ENCODE results near the gene CDIP1. TPM values are rescaled to one million over a fixed set of nuclear protein-coding genes. Genes with fewer than 3 reads are reported as not detected.

CDIP1 gene
- total RNA-seq, 4 donors from 2014 or later, result 23.8 to 34.2 (median 25.4) TPM

DNA sequence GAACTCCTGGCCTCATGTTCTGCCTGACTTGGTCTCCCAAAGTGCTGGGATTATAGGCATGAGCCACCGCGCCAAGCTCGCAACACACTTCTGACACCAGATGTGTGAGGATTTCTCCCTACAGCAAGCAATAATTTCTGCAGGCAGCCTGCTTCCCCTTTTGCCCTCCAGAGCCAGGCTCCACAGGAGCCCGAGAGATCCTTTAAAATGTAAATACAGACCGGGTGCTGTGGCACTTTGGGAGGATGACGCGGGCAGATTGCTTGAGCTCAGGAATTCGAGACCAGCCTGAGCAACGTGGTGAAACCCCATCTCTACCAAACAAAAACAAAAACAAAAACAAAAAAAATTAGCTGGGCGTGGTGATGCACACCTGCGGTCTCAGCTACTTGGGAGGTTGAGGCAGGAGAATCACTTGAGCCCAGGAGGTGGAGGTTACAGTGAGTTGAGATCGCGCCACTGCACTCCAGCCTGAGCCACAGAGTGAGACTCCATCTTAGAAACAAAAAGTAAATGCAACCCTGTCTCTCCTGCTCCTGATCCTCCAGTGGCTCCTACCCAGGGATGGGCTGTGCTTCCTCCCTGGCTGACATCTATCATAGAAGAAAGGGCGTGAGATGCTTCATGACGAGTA is 32.2 kb upstream of the CDIP1 start:
- H3K27ac ChIP-seq, result no peak overlapping the region
- intact Hi-C loops (cut with DNase I; ENCODE audit: low total_unique reads), result no loop called here

DNA sequence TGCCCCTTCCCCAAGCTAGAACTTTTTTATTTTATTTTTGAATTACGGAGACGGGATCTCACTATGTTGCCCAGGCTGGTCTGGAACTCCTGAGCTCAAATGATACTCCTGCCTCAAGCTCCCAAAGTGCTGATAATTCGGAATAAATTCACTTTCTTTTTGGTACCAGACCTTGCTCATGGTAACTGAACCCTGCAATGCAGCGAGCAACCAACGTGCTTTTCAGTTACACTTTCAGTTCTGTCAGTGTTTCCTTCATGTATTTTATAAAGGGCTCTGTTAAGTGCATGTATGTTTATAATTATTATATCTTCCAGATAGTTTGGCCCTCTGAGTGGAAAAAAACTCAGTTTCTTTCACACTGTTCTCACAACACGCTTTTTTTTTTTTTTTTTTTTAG is 31.5 kb upstream of the CDIP1 start:
- in situ Hi-C loops (cut with MboI; ENCODE audit: low sequenced_read_pairs in 4 of 4), result no loop called here
- intact Hi-C loops (cut with DNase I; ENCODE audit: low total_unique reads), result no loop called here

More for the DNA sequence above, 32.2 kb upstream of the CDIP1 start:
- TF ChIP-seq, protein P1, sequence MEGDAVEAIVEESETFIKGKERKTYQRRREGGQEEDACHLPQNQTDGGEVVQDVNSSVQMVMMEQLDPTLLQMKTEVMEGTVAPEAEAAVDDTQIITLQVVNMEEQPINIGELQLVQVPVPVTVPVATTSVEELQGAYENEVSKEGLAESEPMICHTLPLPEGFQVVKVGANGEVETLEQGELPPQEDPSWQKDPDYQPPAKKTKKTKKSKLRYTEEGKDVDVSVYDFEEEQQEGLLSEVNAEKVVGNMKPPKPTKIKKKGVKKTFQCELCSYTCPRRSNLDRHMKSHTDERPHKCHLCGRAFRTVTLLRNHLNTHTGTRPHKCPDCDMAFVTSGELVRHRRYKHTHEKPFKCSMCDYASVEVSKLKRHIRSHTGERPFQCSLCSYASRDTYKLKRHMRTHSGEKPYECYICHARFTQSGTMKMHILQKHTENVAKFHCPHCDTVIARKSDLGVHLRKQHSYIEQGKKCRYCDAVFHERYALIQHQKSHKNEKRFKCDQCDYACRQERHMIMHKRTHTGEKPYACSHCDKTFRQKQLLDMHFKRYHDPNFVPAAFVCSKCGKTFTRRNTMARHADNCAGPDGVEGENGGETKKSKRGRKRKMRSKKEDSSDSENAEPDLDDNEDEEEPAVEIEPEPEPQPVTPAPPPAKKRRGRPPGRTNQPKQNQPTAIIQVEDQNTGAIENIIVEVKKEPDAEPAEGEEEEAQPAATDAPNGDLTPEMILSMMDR (IDR thresholded peaks at IDR 0.05 in 4 of 5, conservative IDR thresholded peaks at IDR 0.05 in 1 of 5), result no peak
- TF ChIP-seq POLR2A (IDR thresholded peaks at IDR 0.05), result no peak
- DNase-seq (no peak), ATAC-seq (no peak)
- Histone ChIP-seq H3K36me3 (no peaks in the 10 kb centered on the region), H3K4me3 (no peak overlapping the region), H3K27me3 (no peaks in the 10 kb centered on the region), H3K9me3 (no peaks in the 10 kb centered on the region), H3K4me1 (peaks cover 0 to 5% of the 10 kb centered on the region in 2 donors)
- in situ Hi-C loops (cut with MboI; ENCODE audit: low sequenced_read_pairs in 4 of 4), result no loop called here

DNA sequence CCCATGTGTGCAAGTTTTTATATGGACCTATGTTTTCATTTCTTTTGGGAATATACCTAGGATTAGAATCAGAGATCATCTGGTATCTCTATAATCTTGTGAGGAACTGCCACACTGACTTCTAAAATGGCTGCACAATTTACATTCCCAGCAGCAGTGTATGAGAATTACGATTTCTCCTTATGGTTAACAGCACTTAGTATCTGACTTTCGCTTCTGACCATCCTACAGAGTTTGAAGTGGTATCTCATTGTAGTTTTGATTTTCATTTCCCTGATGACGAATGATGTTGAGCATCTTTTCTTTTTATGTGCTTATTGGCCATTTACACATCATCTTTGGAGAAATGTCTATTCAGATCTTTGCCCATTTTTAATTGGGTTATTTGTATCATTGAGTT is 27.6 kb upstream of the CDIP1 start:
- in situ Hi-C loops (cut with MboI; ENCODE audit: low sequenced_read_pairs in 4 of 4), result no loop called here
- no peak for ATAC-seq

More for the DNA sequence above, 31.5 kb upstream of the CDIP1 start:
- no peaks in the 10 kb centered on the region for H3K36me3 ChIP-seq
- DNase-seq (no peak), ATAC-seq (no peak)
- peaks cover 0 to 5% of the 10 kb centered on the region in 2 donors for H3K4me1 ChIP-seq
- H3K27me3 ChIP-seq, result no peaks in the 10 kb centered on the region
- H3K4me3 ChIP-seq, result no peak overlapping the region
- no peak for TF ChIP-seq POLR2A (IDR thresholded peaks at IDR 0.05)
- TF ChIP-seq, protein P1 (IDR thresholded peaks at IDR 0.05 in 4 of 5, conservative IDR thresholded peaks at IDR 0.05 in 1 of 5), result no peak
- no peak overlapping the region for H3K27ac ChIP-seq
- no peaks in the 10 kb centered on the region for H3K9me3 ChIP-seq

DNA sequence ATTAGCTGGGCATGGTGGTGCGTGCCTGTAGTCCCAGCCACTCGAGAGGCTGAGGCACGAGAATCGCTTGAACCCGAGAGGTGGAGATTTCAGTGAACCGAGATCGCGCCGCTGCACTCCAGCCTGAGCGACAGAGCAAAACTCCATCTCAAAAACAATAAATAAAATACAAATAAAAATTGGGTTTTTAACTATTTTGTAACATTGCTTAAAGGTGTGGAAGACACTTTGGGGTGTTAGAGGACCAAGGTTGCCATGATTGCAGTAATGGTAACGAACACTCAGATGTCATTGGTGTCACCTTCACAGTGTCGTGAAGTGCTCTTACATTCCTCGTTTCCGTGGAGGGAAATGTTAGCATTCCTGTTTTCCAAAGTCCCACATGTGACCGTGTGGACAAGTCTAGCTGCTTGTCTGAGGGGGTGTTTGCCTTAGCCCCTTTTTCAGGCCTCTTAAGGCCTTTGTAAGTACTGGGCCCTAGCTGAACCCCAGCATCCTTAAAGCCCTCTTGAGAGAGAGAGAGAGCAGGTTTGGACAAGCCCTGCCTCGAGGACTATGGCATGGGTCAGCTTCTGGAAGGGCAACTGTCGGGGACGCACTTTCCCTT is 26.2 kb upstream of the CDIP1 start:
- TF ChIP-seq POLR2A (IDR thresholded peaks at IDR 0.05), result no peak
- TF ChIP-seq, protein P1 (IDR thresholded peaks at IDR 0.05 in 4 of 5, conservative IDR thresholded peaks at IDR 0.05 in 1 of 5), result no peak
- no peak overlapping the region for H3K27ac ChIP-seq
- H3K4me1 ChIP-seq, result no peaks in the 10 kb centered on the region
- no peak for DNase-seq
- no peaks in the 10 kb centered on the region for H3K27me3 ChIP-seq
- in situ Hi-C loops (cut with MboI; ENCODE audit: low sequenced_read_pairs in 4 of 4) (no loop called here), intact Hi-C loops (cut with DNase I; ENCODE audit: low total_unique reads) (no loop called here)
- H3K36me3 ChIP-seq, result no peaks in the 10 kb centered on the region
- H3K4me3 ChIP-seq, result no peak overlapping the region
- H3K9me3 ChIP-seq, result no peaks in the 10 kb centered on the region
- no peak for ATAC-seq

More for the DNA sequence above, 27.6 kb upstream of the CDIP1 start:
- no peak overlapping the region for H3K27ac ChIP-seq
- intact Hi-C loops (cut with DNase I; ENCODE audit: low total_unique reads), result no loop called here
- DNase-seq, result no peak
- no peaks in the 10 kb centered on the region for H3K9me3 ChIP-seq
- H3K36me3 ChIP-seq, result no peaks in the 10 kb centered on the region
- H3K4me1 ChIP-seq, result no peaks in the 10 kb centered on the region
- H3K27me3 ChIP-seq, result no peaks in the 10 kb centered on the region
- H3K4me3 ChIP-seq, result no peak overlapping the region
- TF ChIP-seq, protein P1 (IDR thresholded peaks at IDR 0.05 in 4 of 5, conservative IDR thresholded peaks at IDR 0.05 in 1 of 5), result no peak
- TF ChIP-seq POLR2A (IDR thresholded peaks at IDR 0.05), result no peak
